Measurements from ENCODE around the gene TTLL6. TPM values are rescaled to one million over a fixed set of nuclear protein-coding genes. Genes with fewer than 3 reads are reported as not detected.

Gene TTLL6
- total RNA-seq, 1 donor from 2014 or later: not detected

- no peak for TF ChIP-seq CTCF (conservative IDR thresholded peaks at IDR 0.05; ENCODE audit: low read depth, low read length)
- H3K4me3 ChIP-seq (ENCODE audit: low read depth, low read length): no peak overlapping the region
- DNase-seq (ENCODE audit: low read depth): no peak
Observed at GRCh38 chr17:48730240-48730550, 86.8 kb downstream of the TTLL6 start.

- no peak overlapping the region for H3K4me3 ChIP-seq (ENCODE audit: low read depth, low read length)
- no peak for TF ChIP-seq CTCF (conservative IDR thresholded peaks at IDR 0.05; ENCODE audit: low read depth, low read length)
- DNase-seq (ENCODE audit: low read depth): no peak
Observed at GRCh38 chr17:48729335-48730239, 87.4 kb downstream of the TTLL6 start.

GRCh38 chr17:48728232-48729231 is 88.5 kb downstream of the TTLL6 start, which contains the start of gene HOXB13:
HOXB13 (minus strand) TSS chr17:48728750; CDS start chr17:48728593, 157 bp downstream.
- H3K4me3 ChIP-seq (ENCODE audit: low read depth, low read length): peak within 1 kb of the TSS; percentile 35
- no peak for TF ChIP-seq CTCF (conservative IDR thresholded peaks at IDR 0.05; ENCODE audit: low read depth, low read length)
- no peak for DNase-seq (ENCODE audit: low read depth)

GRCh38 chr17:48727415-48728175 is 89.4 kb downstream of the TTLL6 start:
- no peak for TF ChIP-seq CTCF (conservative IDR thresholded peaks at IDR 0.05; ENCODE audit: low read depth, low read length)
- H3K4me3 ChIP-seq (ENCODE audit: low read depth, low read length): no peak overlapping the region
- no peak for DNase-seq (ENCODE audit: low read depth)

GRCh38 chr17:48726916-48727286 is 90.1 kb downstream of the TTLL6 start:
- H3K4me3 ChIP-seq (ENCODE audit: low read depth, low read length): no peak overlapping the region
- DNase-seq (ENCODE audit: low read depth): no peak
- TF ChIP-seq CTCF (conservative IDR thresholded peaks at IDR 0.05; ENCODE audit: low read depth, low read length): no peak

- TF ChIP-seq CTCF (conservative IDR thresholded peaks at IDR 0.05; ENCODE audit: low read depth, low read length): no peak
- H3K4me3 ChIP-seq (ENCODE audit: low read depth, low read length): no peak overlapping the region
- DNase-seq (ENCODE audit: low read depth): no peak
Observed at GRCh38 chr17:48726114-48726915, 90.7 kb downstream of the TTLL6 start.
